Frontal cortex (tissue), 4 donors: ENCODE results near the gene FCER1G. TPM values are rescaled to one million over a fixed set of nuclear protein-coding genes. Genes with fewer than 3 reads are reported as not detected.
A peak's percentile ranks its signal among the peaks of the same experiment; 100 is the strongest.

Experiments used
- DNase-seq, 2 donors: peaks; one replicate each; pipeline ENCODE4 v3.0.0; 2012; ENCODE audit warnings: low spot score in 2 of 2
- FAIRE-seq: peaks from 2 replicates; lab custom pipeline; 2012; peaks lifted over from hg19 to GRCh38; lab: Jason Lieb, UNC
- total RNA-seq: library from RNA; depleted of rRNA; stranded (reverse); fragments of >200 nt; gene quantifications from one replicate; pipeline ENCODE4 v1.2.3, GENCODE V29; 2014
- donor health status: control.
- donor health status: control.
- donor health status: control.

FCER1G gene
- total RNA-seq, 1 donor from 2014 or later, result 2.0 TPM

DNA sequence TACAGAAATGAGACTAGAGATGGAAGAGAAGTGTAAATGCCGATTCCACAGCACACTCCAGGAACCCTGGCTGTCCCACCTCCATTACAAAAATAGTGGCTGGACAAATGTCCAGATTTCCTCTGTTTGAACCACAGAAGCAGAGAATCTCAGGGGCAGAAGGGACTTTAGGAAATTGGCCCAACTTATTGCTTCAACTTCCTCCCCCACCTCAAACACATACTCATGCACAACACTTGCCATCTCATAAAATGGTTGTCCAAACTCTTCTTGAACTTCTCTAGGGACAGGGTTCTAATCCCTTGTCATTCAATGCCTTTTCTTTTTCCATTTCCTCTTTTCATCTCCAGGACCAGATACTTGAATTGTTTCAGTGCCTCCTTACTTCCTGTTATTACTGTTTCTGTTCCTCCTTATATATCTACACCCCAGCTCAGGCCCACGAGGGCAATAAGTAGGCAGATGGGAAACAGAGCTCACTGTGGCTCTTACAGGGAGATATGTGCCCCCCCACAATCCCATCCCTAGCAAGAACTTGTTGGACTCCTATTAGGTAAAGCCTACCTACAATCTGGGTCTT lies 29.3 kb upstream of the FCER1G start:
- no peak for DNase-seq
- FAIRE-seq, result no peak

DNA sequence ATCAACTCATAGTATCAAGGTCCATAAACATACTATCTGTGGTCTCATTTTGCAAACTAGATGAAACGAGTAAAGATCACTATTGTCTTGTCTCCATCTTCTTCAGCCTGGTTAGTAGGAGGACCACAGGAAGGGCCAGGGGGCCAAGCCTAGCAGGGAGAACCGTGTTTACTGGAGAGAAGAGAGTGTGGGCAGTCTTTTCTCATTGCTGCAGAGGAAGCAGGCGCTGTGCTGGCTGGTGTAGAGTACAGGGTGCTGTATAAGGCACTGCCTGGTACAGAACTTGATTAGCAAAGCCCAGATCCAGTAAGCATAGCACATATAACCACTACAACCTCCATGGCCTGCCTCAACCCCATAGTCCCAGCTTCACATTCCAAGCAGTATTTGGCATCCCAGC lies 27.8 kb upstream of the FCER1G start:
- no peak for FAIRE-seq
- no peak for DNase-seq

DNA sequence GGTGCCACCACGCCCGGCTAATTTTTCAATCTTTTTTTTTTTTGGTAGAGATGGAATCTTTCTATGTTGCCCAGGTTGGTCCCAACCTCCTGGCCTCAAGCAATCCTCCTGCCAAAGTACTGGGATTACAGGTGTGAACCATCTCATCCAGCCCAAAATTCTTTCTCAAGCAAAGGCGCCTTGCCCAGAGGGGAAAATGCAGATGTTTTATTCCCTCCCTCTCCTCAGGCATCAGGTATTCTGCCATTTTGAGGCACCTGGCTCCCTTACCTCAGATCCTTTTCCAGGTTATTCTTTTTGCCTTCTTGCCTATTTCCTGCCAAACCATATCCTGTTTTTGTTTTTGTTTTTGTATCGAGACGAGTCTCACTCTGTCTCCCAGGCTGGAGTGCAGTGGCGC lies 26.7 kb upstream of the FCER1G start:
- no peak for DNase-seq
- FAIRE-seq, result no peak

DNA sequence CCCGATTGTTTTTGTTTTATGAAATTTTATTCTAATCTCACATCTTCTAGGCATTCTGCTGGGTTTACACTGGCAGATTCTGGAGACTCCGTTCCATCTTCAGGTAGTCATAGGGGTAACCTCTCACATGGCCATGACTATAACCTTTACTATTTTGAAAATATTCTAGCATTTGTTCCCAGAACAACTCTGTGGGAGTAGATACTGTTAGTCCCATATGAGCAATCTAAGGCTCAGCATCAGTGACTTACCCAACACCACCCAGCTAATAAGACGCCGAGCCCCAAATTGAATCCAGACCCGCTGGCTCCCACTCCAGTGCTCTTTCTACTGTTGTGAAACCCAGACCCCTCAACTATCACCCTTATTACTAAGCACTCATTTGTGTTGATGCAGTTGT lies 26.1 kb upstream of the FCER1G start:
- DNase-seq, result no peak
- no peak for FAIRE-seq

DNA sequence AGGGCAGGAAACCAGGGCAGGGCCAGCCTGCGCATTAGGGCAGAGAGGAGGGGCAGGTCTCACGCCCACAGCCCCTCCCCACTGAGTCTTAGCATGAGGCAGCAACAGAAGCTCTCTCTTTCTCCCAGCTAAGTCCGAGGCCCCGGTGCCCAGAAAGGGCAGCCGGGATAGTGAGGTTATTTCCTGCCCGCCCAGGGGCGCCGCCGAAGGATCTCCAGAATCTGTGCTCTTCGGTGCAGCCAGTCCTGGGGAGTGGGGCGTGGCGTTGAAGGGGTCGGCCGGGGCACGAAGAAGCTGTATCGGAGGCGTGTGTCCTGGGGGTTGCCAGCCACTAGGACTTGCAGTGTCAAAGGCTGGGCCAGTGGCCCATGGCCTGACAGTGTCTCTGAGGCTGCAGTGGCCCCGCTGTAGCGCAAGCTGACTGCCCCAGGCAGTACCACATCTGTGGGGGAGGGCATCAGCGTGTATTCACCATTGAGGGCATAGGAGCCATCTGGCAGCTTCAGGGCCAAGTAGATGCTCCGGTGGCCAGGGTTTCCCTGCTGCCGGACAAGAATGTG lies 24.1 kb upstream of the FCER1G start:
- FAIRE-seq, result no peak
- no peak for DNase-seq

DNA sequence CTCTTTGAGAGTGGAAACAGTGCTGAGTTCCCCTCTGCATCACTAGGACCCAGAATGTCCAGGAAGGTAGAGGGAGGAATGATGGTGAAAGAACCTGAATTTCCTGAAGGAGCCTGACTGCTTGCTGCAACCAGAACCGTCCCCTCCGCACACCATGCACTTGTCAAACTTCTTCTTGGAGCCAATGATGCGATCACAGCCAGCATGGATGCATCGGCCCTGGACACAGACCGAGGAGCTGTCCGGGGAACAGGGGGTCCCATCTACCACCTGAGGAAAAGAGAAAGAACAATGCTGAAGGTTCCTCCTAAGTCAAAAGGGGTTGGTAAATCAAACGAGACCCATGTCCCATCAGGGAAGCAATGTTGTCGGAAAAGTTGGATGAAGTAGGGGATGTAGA lies 23.1 kb upstream of the FCER1G start:
- DNase-seq, result no peak
- no peak for FAIRE-seq

DNA sequence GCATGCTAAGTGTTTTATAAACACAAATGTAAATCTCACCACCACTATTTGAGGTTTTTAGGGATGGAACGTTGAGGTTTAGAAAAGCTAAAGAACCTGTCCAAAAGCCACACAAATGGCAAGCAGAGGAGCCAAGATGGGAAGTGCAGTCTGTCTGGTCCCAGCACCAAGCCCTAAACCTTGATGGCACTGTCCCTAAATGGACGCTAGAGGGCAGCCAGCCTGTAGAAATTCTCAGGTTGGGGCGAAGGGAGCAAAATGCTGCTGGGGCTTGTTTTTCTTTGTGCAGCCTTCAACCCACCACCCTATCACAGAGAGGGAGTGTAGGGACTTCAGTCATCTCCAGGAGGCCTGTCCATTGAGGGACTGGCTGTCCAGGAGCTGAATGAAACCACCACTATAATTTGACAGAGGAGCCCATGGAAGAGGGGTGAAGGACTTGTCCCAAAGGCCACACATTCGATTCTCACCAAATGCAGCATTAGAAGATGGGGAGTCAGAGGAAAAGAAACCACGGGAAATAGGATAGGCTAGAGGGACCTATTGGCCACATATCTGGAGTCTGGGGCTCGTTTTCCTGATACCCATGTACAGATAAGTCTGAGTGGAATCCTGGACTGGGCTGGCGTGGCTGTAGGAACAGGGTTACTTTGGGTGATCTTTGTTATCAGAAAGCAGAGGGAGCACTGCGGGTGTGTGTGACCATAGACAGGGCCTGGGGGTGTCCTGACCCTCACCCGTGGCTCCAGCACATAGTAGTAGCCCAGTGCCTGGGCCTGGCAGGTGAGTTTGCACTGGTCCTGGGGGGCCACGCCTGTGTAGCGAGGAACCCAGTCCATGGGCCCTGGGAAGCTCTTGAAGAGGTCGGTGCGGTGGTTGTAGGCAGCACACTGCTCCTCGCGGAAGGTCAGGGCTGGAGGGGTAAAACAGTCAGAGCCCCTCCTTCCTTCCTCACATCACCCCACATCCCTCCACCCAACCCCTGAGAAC lies 22.3 kb upstream of the FCER1G start:
- peak; percentile 58 to 78 for DNase-seq
- FAIRE-seq, result no peak

DNA sequence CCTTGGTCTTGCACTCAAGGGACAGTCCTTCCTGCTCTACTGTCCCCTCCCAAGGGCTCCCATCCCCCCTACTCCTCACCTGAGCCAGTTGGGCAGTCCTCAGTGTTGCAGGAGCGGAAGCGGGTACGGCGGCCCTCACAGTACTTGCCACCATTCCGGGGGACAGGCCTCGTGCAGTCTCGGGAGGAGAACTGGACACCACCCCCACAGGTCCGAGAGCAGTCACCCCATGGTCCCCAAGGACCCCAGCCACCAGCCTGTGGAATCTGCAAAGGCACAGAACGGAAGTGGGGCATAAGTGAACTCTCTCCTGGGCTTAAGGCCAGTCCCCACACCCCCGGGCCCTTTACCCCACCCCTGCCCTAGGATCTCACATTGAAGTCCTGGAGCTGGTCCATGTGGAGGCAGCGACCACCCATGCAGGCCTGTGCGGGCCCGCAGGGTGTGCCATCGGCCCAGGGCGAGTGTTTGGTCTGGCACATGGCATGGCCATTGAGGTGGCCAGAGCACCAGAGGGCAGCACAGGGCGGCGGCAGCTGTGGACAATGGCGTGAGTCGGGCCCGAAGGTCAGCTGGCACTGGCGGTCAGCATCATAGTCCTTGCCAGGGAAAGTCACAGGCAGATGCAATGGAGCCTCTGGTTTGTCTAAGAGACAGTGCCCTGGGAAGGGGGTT lies 21.4 kb upstream of the FCER1G start:
- DNase-seq (peak; percentile 62 to 63), FAIRE-seq (no peak)

DNA sequence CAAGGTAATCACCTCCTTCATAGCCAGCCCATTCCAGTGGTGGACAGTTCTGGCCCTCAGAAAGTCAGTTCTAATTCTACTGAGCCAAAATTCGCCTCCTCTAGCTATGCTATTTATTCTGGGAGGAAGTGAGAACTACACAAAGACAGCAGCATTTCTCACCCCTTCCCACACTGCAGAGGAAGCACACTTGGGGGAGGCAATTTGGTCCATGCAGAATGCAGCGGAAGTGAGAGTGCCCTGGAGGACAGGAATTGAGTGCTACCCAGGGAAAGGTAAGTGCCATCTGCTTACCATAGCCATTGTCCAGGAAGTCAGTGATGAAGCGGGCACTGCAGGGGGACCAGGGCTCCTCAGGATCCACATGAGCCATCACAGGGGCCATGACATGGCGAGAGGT lies 19.9 kb upstream of the FCER1G start:
- no peak for DNase-seq
- no peak for FAIRE-seq

DNA sequence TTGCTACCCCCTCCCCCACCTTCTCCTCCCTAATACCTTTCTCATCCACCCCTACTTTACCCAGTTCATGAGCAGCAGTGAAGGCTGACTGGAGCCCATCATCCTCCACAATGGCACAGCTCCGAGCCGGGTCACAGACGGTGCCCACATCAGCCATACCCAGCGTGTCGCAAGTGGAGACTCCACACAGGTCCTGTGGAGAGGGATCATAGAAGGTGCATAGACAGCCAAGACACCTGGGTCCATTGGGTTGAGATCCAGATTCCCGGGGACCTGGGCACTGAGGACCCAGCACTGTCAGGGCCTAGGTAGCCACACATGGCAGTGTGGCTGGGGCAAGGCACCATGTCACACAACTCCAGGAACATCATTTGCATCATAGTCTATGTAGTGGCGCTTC lies 19.0 kb upstream of the FCER1G start:
- FAIRE-seq, result no peak
- no peak for DNase-seq

DNA sequence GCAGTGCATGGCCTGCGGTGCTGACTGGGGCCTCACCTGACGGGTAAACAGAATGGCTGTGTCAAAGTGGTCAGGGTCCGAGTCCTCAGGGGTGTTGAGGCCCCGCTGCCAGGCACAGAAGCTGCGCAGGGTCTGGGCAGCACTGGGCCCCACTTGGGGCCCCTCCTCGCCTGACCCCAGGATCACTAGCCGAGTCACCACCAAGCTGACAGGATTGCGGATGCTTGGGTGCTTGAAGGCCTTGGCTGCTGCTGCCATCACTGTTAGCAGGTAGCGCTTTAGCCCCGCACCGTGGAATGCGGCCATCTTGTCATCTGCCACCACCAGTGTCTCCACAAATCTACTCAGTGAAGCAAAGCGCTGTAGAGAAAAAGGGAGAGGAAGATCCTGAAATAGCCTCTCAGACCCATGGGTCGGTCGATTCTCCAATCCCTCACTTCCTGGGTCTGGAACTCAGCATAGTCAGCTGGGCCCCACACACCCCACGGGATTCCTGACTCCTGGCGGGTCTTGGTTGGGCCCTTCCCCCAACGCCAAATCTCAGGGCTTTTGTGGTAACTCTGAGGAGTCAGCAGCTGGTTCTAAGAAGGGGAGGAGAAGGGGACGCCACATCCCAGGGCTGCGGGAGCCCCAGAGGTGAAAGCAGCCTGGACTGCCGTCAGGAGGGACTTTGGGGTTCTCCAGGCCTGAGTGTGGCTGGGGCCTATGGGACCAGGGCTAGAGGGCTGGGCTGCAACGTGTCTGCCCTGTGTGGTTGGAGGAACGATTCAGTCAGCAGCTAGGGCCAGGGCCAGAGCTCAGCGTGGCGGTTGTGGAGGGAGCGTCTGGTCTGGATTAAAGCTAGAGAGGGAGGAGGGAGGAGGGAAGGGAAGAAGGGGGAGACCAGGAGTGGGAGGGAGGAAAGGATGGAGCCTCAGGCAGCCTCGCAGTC lies 18.3 kb upstream of the FCER1G start:
- FAIRE-seq (no peak), DNase-seq (no peak)

DNA sequence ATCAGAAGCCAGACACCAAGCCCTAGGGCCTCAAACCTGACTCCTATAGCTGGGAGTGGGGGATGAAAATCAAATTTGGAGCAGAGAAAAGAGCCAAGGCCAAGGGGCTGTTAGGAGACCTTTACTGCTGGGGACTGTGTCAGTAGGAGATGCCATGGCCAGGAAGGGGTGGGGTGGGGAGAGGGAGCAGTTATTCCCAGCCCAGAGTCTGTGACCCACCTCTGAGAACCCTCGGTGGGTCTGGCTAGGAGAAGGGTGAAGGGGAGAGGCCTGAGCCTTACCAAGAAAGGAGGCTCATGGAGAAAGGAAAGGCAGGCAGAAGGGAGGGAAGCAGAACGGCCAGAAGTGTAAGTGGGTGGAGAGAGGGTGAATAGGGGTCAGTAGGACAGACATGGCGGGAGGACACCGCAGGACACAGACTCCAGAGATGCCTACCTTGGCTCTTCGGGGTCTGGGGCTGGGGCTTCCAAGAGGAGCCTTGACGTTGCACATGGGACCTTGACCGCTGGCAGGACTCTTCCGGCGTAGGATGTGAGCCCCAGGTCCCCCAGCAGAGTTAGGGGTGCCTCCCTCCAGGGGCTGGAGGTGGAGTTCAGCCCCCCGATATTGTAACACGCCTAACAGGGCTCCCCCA lies 17.4 kb upstream of the FCER1G start:
- FAIRE-seq, result no peak
- DNase-seq, result no peak

DNA sequence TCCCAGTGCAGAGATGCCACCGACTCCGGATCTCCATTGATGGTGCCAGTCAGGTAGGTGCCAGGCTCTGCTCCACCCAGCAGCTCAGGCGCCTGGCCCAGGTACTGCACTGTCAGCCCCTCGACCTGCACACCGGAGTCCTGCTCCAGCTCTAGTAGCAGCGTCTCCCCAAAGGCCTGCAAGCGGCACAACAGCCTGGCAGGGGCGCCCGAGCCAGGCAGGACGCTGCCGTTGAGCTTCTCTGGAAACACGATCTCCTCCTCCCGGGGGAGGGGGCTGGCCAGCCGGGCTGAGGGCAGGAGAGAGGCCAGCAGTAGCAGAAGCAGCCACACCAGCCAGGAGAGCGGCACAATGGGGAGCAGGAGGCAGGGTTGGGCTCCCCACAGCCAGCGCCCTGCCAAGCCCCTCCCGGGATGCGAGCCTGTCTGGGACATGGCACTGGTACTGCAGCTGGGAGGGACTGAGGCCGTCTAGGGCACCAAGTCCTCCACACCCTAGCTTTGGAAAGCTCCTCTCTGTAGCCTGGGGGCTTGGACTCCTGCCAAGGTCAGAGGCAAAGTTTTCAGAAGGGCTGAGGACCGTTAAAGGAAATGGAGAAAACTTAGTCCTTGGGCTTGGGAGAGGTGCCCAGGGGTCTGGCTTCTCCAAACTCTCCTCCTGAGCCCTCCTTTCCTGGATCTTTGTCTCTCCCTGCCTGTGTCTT lies 16.8 kb upstream of the FCER1G start:
- FAIRE-seq (no peak), DNase-seq (no peak)

DNA sequence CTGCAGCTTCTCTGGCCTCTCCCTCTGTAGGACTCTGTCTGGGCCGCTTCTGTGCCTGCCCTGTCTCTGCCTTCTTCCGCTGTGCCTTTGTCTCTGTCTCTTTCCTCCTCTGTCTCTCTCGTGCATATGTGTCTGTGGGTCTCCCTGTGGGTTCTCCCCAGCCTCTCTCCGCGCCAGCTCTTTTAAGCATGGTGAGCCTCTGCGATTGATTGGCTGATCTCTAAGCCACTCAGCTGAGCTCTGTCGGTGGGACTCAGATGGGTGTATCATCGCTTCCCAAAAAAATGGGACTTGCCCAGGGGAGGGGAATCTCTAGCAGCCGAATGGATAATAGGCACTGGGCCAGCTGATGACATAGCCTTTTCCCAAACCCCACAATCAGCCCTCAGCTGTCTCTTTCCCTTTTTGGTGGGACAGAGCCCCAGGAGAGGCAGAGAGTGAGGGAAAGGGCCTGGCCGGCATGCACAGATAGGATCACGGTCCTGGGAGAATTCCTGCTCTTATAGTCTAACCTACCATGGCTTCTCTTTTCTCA lies 16.1 kb upstream of the FCER1G start, which contains the start of gene ADAMTS4:
ADAMTS4 (minus strand) TSS at position 158 of the 535 bp plus-strand sequence. CDS start 427 bp downstream, outside the sequence.
- DNase-seq, result peak; percentile 64 to 73
- no peak for FAIRE-seq

DNA sequence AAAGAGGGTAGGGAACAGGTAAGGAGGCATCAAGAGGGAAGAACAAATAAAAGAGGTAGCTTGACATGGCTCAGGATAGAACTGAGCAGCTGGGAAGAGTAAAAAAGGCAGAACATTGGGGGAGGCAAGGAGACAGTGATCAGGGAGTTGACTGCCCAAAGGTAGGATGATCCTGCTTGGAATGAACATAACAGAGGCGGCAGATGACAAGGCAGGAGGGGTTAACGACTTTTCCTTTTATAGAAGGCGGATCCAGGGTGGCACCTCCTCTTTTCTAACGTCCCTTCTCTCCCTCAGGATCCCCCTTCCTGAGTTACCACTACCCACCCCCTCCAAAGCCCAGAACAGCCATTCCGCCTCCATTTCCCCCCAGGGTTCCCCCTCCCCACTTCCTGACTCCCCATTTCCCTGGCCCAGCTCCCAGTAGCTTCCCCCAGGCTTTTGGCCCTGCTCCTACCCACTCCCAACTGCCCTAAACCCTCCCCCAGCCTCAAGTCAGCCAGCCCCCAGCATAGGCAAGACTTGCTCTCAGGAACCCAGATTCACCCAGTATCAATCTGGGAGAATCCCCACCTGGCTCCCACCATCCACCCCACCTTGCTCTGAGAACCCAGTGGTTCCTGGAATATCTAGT lies 15.5 kb upstream of the FCER1G start:
- no peak for DNase-seq

DNA sequence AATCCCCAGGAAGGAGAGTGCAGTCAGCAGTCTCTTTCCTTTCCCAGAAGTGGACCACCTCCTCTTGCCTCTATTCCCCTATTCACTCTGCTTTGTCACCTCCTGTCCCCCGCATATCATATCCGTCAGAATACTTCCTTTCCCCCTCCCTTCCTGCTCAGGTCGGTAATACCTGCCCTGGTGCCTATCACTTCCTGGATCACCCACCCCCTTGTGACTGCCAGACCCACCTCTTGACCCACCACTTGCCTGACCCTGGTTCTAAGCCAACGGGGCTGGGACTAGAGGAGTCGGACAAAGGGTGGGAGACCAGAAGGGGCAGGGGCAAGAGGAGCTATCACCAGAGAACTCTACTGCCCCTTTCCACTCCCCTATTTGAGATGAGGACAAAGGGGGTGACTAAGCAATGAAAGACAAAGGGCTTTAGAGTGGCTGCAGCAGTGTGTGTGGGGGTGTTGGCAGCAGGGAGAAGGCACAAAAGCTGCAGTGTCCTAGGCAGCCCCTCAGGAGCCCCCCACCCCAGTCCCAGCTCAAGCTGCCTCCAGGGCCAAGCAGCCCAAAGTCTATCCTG lies 14.6 kb upstream of the FCER1G start:
- FAIRE-seq (no peak), DNase-seq (no peak)

More for the DNA sequence above, 15.5 kb upstream of the FCER1G start:
- no peak for FAIRE-seq
